ENCODE measurements around the gene DFFA.

DNA sequence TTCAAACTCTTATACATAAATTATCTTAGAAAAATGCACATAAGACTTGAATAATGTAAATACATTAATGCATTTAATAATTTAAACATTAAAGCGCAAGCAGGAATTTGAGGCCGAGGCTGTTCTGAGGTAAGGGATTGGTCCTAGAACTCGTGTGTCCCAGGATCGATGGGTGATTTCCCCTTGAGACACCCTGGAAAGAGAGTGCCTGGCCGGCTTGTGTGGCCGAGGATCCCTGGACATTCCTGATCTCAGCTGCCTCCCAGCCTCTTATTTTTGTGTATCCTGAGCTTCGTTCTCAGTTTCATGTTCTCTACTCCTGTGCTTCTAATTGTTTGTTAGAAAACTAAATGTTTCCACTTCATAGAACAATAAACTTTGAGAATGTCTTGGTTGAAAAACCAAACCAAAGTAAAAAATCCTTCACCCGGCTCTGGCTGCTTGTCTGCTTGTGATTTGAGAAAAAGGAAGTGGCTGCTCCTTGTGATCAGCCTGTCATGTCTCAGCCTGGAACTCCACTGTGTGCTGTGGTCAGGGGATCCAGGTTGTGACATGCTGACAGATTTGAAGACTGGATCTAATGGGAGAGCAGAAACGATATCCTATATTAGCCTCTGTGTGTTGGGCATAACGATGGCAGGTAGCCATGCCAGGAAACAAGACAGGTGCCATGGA lies 43.1 kb upstream of the DFFA start:
- TF ChIP-seq RAD21 (IDR thresholded peaks at IDR 0.05; ENCODE audit: low read depth) (no peak), NFIC (IDR thresholded peaks at IDR 0.05) (no peak), REST (IDR thresholded peaks at IDR 0.05; ENCODE audit: low read depth) (no peak), CREB1 (IDR thresholded peaks at IDR 0.05; ENCODE audit: low read depth) (no peak), YY1 (IDR thresholded peaks at IDR 0.05; ENCODE audit: low read depth) (no peak), EP300 (IDR thresholded peaks at IDR 0.05; ENCODE audit: borderline replicate concordance) (no peak), EGR1 (IDR thresholded peaks at IDR 0.05) (no peak), TAF1 (IDR thresholded peaks at IDR 0.05; ENCODE audit: low read depth) (no peak), TCF12 (IDR thresholded peaks at IDR 0.05; ENCODE audit: low read depth) (no peak), USF1 (IDR thresholded peaks at IDR 0.05) (no peak), FOXM1 (IDR thresholded peaks at IDR 0.05; ENCODE audit: borderline replicate concordance, low read depth) (no peak)
- TF ChIP-seq, protein P1, sequence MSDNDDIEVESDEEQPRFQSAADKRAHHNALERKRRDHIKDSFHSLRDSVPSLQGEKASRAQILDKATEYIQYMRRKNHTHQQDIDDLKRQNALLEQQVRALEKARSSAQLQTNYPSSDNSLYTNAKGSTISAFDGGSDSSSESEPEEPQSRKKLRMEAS (IDR thresholded peaks at IDR 0.05): no peak
